ENCODE results near the gene FAF1.

Gene FAF1

GRCh38 chr1:50438945-50439344 is 521.1 kb downstream of the FAF1 start:
- Histone ChIP-seq H3K4me1 (ENCODE audit: control insufficient read depth, insufficient read depth, low read length, poor library complexity, severe bottlenecking) (no peaks in the 10 kb centered on the region), H3K36me3 (ENCODE audit: control insufficient read depth, insufficient read depth, low read length) (no peaks in the 10 kb centered on the region)

GRCh38 chr1:50436489-50436888 is 523.6 kb downstream of the FAF1 start:
- H3K27ac ChIP-seq (ENCODE audit: low read depth, low read length, severe bottlenecking), result no peak overlapping the region
- H3K4me3 ChIP-seq (ENCODE audit: extremely low read depth, insufficient read depth, low read length, poor library complexity, severe bottlenecking), result no peak overlapping the region
- H3K9me3 ChIP-seq (ENCODE audit: control insufficient read depth, low read length), result no peaks in the 10 kb centered on the region
- no peaks in the 10 kb centered on the region for H3K4me1 ChIP-seq (ENCODE audit: control insufficient read depth, insufficient read depth, low read length, poor library complexity, severe bottlenecking)
- H3K36me3 ChIP-seq (ENCODE audit: control insufficient read depth, insufficient read depth, low read length), result no peaks in the 10 kb centered on the region
- WGBS, 2 experiments (ENCODE audit: insufficient coverage in 2 of 2), result 83 to 87% methylated on average over 4 of the region's 6 CpGs

More at GRCh38 chr1:50438945-50439344, 521.1 kb downstream of the FAF1 start:
- Histone ChIP-seq H3K4me3 (ENCODE audit: extremely low read depth, insufficient read depth, low read length, poor library complexity, severe bottlenecking) (no peak overlapping the region), H3K9me3 (ENCODE audit: control insufficient read depth, low read length) (no peaks in the 10 kb centered on the region), H3K27ac (ENCODE audit: low read depth, low read length, severe bottlenecking) (no peak overlapping the region)

GRCh38 chr1:50430010-50430405 is 530.1 kb downstream of the FAF1 start:
- Histone ChIP-seq H3K27ac (ENCODE audit: low read depth, low read length, severe bottlenecking) (no peak overlapping the region), H3K36me3 (ENCODE audit: control insufficient read depth, insufficient read depth, low read length) (no peaks in the 10 kb centered on the region), H3K4me1 (ENCODE audit: control insufficient read depth, insufficient read depth, low read length, poor library complexity, severe bottlenecking) (peaks cover 7% of the 10 kb centered on the region), H3K4me3 (ENCODE audit: extremely low read depth, insufficient read depth, low read length, poor library complexity, severe bottlenecking) (no peak overlapping the region), H3K9me3 (ENCODE audit: control insufficient read depth, low read length) (no peaks in the 10 kb centered on the region)
- WGBS, 2 experiments (ENCODE audit: insufficient coverage in 2 of 2), result 17% methylated on average over 1 of the region's 5 CpGs; no CpG with 5 or more reads in 1 of the 2 experiments

GRCh38 chr1:50427818-50428779 is 532.0 kb downstream of the FAF1 start:
- Histone ChIP-seq H3K9me3 (ENCODE audit: control insufficient read depth, low read length) (no peaks in the 10 kb centered on the region), H3K4me3 (ENCODE audit: extremely low read depth, insufficient read depth, low read length, poor library complexity, severe bottlenecking) (peak overlapping the region; percentile 2), H3K27ac (ENCODE audit: low read depth, low read length, severe bottlenecking) (no peak overlapping the region), H3K4me1 (ENCODE audit: control insufficient read depth, insufficient read depth, low read length, poor library complexity, severe bottlenecking) (peaks cover 12% of the 10 kb centered on the region), H3K36me3 (ENCODE audit: control insufficient read depth, insufficient read depth, low read length) (no peaks in the 10 kb centered on the region)
- 2 to 6% methylated on average over 23 to 30 of the region's 35 CpGs for WGBS, 2 experiments (ENCODE audit: insufficient coverage in 2 of 2)

- H3K4me3 ChIP-seq (ENCODE audit: extremely low read depth, insufficient read depth, low read length, poor library complexity, severe bottlenecking), result peak overlapping the region; percentile 2
- no peaks in the 10 kb centered on the region for H3K36me3 ChIP-seq (ENCODE audit: control insufficient read depth, insufficient read depth, low read length)
- WGBS, 2 experiments (ENCODE audit: insufficient coverage in 2 of 2), result 1 to 3% methylated on average over 27 to 30 of the region's 44 CpGs
- no peak overlapping the region for H3K27ac ChIP-seq (ENCODE audit: low read depth, low read length, severe bottlenecking)
- peaks cover 12% of the 10 kb centered on the region for H3K4me1 ChIP-seq (ENCODE audit: control insufficient read depth, insufficient read depth, low read length, poor library complexity, severe bottlenecking)
- no peaks in the 10 kb centered on the region for H3K9me3 ChIP-seq (ENCODE audit: control insufficient read depth, low read length)
These were observed 532.8 kb downstream of the FAF1 start for GRCh38 chr1:50427086-50427817.

- Histone ChIP-seq H3K36me3 (ENCODE audit: control insufficient read depth, insufficient read depth, low read length) (no peaks in the 10 kb centered on the region), H3K9me3 (ENCODE audit: control insufficient read depth, low read length) (no peaks in the 10 kb centered on the region), H3K4me1 (ENCODE audit: control insufficient read depth, insufficient read depth, low read length, poor library complexity, severe bottlenecking) (peaks cover 12% of the 10 kb centered on the region), H3K4me3 (ENCODE audit: extremely low read depth, insufficient read depth, low read length, poor library complexity, severe bottlenecking) (no peak overlapping the region), H3K27ac (ENCODE audit: low read depth, low read length, severe bottlenecking) (no peak overlapping the region)
- 0 to 7% methylated on average over 3 to 9 of the region's 28 CpGs for WGBS, 2 experiments (ENCODE audit: insufficient coverage in 2 of 2)
These were observed 533.4 kb downstream of the FAF1 start for GRCh38 chr1:50426702-50427085.

GRCh38 chr1:50426108-50426700 is 533.9 kb downstream of the FAF1 start:
- H3K9me3 ChIP-seq (ENCODE audit: control insufficient read depth, low read length), result no peaks in the 10 kb centered on the region
- peaks cover 12% of the 10 kb centered on the region for H3K4me1 ChIP-seq (ENCODE audit: control insufficient read depth, insufficient read depth, low read length, poor library complexity, severe bottlenecking)
- no peaks in the 10 kb centered on the region for H3K36me3 ChIP-seq (ENCODE audit: control insufficient read depth, insufficient read depth, low read length)
- WGBS, 2 experiments (ENCODE audit: insufficient coverage in 2 of 2), result 5 to 9% methylated on average over 19 to 20 of the region's 20 CpGs
- H3K4me3 ChIP-seq (ENCODE audit: extremely low read depth, insufficient read depth, low read length, poor library complexity, severe bottlenecking), result no peak overlapping the region
- H3K27ac ChIP-seq (ENCODE audit: low read depth, low read length, severe bottlenecking), result no peak overlapping the region

- H3K4me3 ChIP-seq (ENCODE audit: extremely low read depth, insufficient read depth, low read length, poor library complexity, severe bottlenecking), result no peak overlapping the region
- no peaks in the 10 kb centered on the region for H3K9me3 ChIP-seq (ENCODE audit: control insufficient read depth, low read length)
- H3K36me3 ChIP-seq (ENCODE audit: control insufficient read depth, insufficient read depth, low read length), result no peaks in the 10 kb centered on the region
- 2% methylated on average over 20 to 22 of the region's 34 CpGs for WGBS, 2 experiments (ENCODE audit: insufficient coverage in 2 of 2)
- no peak overlapping the region for H3K27ac ChIP-seq (ENCODE audit: low read depth, low read length, severe bottlenecking)
- H3K4me1 ChIP-seq (ENCODE audit: control insufficient read depth, insufficient read depth, low read length, poor library complexity, severe bottlenecking), result peaks cover 12% of the 10 kb centered on the region
These were observed 534.5 kb downstream of the FAF1 start for GRCh38 chr1:50425376-50426107.

- Histone ChIP-seq H3K9me3 (ENCODE audit: control insufficient read depth, low read length) (no peaks in the 10 kb centered on the region), H3K4me3 (ENCODE audit: extremely low read depth, insufficient read depth, low read length, poor library complexity, severe bottlenecking) (no peak overlapping the region), H3K27ac (ENCODE audit: low read depth, low read length, severe bottlenecking) (no peak overlapping the region), H3K36me3 (ENCODE audit: control insufficient read depth, insufficient read depth, low read length) (no peaks in the 10 kb centered on the region), H3K4me1 (ENCODE audit: control insufficient read depth, insufficient read depth, low read length, poor library complexity, severe bottlenecking) (peaks cover 9% of the 10 kb centered on the region)
- 1 to 3% methylated on average over 29 to 33 of the region's 40 CpGs for WGBS, 2 experiments (ENCODE audit: insufficient coverage in 2 of 2)
These were observed 535.1 kb downstream of the FAF1 start for GRCh38 chr1:50424884-50425375.
